Measurements from ENCODE around the gene TPST1. TPM values are rescaled to one million over a fixed set of nuclear protein-coding genes. Genes with fewer than 3 reads are reported as not detected.
"Not testable (repeated sequence)": the region's sequence is repeated elsewhere in the genome, so short reads cannot be mapped to it uniquely, and the experiment has no call there.

TPST1 gene
- total RNA-seq, 1 donor from 2014 or later: 34.0 TPM

DNA sequence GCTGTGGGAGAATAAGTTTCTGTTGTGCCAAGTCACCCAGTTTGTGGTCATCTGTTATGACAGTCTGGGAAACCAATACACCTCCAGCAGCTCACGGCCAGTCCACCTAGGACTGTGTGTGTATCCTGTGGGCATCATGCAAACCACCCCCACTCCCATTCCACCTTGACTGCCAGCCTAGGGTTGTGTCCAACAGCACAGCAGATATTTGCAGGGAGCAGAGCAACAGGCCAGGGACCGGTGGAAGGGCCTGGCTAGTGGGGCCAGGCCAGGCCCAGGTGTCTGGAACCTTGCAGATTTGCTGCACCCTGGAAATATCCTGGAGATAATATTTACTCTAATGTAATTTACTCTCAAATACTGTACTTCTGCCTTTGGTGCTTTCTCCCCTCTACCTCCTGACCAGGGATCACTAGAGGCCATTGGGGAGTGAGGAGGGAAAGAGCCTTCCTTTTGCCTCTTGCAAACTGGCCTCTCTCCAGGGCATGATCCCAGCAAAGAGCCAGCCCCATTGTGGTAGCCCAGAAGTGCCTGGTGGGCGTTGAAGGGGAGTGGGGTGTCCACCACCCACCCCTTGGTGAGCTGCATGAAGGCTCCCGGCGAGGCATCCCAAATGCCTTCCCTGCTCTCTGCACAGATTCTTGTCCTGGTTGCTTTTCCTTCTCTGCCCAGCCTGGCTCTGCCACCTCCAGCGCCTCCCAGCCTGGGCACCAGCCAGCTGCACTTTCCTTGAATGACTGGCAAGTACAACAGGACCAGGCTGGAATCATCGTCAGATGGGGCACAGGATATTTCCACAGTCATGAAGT, 15.2 kb upstream of the TPST1 start:
- no peak for DNase-seq

DNA sequence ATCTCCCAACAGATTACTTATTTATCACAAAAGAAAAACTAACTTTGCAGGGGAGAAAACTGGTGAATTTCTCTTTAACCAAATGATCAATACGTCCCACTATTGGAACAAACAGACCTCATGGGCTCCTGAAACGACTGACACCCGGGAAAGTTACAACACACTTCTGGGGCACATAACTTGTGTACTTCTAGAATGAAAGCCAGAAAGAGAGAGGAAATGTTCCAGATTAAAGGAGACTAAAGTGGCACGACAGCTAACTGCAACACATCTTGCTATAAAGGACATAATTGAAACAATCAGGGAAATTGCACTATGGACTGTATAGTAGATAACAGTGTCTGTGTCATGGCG, 14.7 kb upstream of the TPST1 start:
- no peak for DNase-seq

DNA sequence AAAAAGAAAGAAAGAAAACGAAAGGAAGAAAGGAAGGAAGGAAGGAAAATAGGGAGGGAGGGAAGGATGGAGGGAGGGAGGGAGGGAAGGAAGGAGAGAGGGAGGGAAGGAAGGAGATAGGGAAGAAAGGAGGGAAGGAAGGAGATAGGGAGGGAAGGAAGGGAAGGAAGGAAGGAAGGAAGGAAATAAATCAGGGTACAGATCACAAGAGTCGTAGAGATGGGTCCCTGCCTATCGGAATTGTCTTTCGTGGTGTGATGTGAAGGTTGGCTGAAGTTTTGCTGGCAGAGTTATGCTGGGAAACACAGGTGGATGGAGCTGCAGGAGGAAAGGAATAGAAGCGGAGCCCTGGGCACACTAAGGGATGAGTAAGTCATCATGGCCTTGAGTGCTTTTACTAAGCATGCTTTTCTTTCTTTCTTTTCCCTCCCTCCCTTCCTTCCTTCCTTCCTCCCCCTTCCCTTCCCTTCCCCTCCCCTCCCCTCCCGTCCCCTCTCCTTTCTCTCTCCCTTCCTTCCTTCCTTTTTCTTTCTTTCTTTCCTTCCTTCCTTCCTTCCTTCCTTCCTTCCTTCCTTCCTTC, 11.9 kb upstream of the TPST1 start:
- no peak for DNase-seq

DNA sequence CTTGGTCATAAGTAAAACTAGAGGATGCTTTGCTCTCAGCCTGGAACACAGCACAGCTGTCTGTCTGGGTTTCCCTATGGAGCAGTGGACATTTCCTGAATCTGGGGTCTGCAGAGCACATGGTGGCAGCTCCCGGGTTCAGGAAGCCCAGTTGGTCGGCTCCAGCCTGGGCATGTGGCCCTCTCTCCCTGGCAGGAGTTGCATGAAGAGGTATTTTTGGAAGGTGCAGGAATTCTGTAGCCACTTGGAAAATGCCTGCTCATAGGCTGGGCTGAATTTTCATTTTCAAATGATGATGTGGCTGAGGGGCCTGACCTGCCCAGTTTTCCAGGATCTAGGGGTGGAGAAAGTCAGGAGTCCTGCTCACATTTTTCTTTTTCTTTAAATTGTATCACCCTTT, 6.7 kb upstream of the TPST1 start:
- no peak for DNase-seq

DNA sequence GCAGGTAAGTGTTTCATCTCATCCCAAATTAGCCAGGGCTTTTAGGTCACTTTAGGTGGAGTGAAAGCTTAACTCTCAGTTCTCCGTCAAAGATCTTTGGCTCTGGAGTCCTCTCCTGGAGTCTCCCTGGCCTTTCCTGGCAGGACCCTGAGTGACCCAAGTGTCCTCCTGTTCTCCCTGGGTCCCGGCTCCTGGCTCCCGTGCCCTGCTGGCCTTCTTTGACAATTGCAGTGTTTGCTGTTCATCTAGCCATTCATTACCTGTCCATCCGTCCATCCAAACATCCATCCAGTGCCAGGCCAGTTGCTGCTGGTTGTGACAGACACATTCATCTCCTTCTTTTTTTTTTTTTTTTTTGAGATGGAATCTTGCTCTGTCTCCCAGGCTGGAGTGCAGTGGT, 6.2 kb upstream of the TPST1 start:
- DNase-seq: no peak

DNA sequence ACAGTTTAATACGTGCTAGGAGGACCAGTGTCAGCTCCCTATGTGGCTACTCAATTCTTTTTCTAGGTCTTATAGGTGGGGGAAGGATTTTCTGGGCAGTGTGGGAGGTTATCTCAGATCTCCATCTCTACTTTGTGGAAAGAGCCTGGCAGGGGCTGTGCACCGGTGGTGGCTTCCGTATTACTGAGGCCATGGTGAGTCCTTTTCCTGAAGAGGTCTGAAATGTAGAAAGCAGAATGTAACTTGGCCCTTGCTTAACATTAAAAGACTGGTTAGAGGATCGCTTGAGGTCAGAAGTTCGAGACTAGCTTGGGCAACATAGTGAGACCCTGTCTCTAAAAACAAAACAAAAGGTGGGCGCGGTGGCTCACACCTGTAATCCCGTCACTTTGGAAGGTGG, 2.7 kb upstream of the TPST1 start:
- no peak for DNase-seq

DNA sequence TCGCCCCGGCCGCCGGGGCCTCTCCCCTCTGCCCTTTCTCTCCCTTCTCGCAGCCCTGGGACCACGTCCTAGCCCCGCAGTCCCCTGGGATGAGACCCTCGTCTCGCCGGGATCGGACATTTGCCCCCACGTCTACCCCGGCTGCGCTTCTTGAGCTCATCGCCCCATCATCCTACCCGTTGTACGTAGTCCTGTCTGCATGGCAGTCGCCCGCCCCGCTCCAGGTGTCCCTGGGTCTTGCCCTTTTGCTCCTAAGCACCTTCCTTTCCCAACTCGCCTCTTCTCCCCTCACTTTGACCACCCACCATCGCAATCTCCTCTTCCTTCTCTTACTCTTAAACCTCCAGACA, 582 bp downstream of the TPST1 start:
- DNase-seq: no peak

DNA sequence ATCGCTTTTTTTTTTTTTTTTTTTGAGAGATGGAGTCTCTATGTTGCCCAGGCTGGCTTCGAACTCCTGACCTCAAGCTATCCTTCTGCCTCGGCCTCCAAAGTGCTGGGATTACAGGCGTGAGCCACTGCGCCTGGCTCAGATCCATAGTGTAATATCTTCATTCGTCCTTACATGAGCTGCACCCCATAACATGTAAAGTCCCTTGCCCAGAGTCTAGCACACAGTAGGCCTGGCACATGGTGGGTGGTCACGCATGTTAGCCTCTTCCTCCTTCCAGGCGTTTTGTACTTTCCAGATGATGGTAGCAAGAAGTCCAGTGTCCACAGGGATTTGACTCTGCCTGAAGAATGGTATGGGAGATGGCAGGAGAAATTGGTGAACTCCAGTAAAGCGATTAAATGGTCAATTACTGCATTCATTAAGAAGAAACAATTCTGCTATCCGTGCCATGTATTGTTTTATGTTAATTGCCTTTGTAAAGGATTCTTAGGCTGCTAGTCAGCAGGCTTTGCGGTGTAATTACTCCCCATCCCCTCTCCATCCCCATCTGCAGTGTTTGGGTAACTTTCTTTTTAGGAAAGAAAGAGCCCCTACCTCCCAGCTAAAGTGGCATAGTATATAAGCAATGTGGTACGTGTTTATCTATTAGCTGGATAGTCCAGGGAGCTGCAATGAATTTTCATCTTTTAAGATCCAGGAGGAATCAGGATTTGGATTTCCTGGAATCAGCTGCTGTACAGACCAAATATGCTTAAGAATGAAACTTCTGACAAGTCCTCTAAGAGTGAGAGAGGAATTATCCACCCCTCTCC, 1.2 kb downstream of the TPST1 start:
- no peak for DNase-seq

DNA sequence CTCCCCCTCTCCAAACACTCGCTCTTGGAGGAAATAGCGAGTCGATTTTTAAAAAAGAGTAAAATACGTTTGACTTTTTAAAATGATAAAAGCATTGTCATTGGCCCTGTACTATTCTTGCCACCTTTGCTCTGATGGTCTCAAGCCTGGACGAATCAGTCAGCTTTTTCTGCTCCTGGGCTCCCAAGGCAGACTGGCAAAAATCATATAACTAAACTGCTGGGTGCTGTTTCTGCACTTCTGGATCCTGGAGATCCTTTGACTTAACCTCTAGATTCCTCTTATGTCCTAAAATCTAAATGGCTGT, 1.8 kb downstream of the TPST1 start:
- DNase-seq: no peak

DNA sequence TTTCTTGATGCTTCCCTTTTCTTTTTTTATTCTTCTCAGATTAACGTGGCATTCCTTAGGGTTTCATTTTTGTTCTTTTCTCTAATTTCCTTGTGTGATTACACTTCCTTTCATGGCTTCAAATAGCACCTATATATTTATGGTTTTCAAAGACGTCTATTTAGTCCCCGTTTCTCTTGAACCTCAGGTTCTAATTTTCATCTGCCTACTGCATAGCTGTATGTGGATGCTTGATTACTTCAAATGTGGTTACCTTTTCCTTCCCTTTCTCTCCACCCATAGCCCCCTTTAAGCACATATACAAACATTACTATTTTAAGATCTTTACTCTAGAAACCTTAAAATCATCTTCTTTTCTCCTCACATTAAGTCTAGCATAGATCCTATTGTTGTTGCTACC, 2.4 kb downstream of the TPST1 start:
- DNase-seq: no peak

DNA sequence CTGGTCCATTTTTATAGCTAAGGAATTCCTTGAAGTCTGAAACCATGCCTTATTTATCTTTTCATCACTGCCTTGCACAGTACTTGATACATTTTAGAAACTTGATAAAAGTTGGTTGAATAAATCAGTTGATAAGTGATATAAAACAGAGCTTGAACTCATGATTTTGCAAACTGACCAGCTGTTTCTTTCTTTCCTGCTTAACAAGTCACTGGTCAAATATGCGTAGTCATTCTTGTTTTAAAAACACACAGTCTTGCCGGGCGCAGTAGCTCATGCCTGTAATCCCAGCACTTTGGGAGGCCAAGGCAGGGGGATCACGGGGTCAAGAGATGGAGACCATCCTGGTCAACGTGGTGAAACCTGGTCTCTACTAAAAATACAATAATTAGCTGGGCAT, 6.3 kb downstream of the TPST1 start:
- no peak for DNase-seq

DNA sequence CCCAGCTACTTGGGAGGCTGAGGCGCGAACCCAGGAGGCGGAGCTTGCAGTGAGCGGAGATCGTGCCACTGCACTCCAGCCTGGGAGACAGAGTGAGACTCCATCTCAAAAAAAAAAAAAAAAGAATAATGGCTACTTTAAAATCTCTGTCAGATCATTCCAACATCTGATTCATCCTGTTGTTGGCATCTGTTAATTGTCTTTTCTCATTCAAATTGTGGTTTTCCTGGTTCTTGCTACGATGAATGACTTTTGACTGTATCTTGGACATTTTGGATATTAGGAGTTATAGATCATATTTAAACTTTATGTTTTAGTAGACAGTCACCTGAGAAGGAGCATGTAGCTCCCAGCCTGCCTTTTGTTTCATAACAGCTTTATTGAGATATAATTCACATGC, 8.5 kb downstream of the TPST1 start:
- no peak for DNase-seq

DNA sequence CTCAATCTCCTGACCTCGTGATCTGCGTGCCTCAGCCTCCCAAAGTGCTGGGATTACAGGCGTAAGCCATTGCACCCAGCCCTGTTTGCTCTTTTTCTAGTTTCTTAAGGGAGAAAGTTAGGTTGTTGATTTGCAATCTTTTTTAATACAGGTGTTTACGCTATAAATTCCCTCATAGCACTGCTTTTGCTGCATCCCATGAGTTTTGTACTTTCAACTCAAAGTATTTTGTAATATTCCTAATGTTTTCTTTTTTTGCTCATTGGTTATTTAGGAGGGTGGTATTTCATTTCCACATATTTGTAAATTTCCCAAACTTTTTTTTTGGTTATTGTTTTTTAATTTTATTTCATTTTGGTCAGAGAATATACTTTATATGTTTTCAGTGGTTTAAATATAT, 11.6 kb downstream of the TPST1 start:
- no peak for DNase-seq

DNA sequence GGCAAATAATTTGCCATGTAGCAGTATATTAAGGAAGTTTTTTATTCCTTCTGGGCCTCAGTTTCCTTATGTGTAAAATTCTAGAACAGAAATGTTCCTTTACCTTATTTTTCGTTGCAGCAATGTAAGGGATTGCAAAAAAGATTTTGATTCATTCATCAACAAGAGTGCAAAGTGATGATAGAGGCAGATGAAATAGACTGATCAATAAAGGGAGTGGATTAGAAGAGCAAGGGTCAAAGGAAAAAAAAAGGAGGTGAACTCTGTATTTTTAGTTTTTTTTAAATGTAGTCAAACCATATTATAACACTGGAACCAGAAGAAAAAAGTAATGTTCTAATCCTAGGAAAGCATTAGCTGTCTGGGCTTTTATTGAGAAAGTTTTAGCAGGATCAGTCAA, 14.7 kb downstream of the TPST1 start:
- DNase-seq: no peak

DNA sequence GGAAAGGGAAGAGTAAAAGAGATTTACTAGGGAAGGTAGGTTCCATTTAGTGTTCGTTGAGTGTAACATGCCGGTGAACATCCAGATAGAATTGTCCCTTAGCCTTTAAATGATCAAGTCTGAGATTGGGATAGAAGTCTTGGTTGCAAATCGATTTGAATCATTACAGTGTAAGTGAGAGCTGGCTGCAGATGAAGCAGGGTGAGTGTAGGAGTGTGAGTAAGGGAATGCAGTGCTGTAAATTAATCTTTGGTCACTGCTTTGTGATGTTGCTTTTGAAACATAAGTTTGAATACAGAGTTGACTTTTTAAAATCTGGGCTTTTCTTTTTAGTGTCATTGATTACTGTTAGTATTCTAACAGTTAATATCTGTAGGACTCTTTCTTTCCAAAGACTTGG, 16.3 kb downstream of the TPST1 start:
- no peak for DNase-seq

DNA sequence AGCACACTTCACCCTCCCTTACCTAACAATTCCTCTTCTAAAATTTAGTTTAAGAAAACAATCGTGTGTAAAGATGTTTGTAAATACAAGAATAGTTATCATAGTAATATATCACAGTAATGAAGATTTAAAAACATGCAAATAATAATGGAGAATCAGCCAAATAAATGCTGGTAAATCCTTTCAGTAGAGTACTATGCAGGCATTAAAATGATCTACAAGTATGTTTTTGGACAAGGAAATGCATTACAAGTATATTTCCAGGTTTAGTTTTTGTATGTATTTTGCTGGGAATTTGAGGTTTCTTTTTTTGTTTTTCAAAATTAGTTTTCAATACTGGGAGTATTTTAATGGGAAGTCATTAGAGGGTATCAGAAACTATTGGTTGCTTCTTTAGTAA, 22.7 kb downstream of the TPST1 start:
- DNase-seq: no peak

DNA sequence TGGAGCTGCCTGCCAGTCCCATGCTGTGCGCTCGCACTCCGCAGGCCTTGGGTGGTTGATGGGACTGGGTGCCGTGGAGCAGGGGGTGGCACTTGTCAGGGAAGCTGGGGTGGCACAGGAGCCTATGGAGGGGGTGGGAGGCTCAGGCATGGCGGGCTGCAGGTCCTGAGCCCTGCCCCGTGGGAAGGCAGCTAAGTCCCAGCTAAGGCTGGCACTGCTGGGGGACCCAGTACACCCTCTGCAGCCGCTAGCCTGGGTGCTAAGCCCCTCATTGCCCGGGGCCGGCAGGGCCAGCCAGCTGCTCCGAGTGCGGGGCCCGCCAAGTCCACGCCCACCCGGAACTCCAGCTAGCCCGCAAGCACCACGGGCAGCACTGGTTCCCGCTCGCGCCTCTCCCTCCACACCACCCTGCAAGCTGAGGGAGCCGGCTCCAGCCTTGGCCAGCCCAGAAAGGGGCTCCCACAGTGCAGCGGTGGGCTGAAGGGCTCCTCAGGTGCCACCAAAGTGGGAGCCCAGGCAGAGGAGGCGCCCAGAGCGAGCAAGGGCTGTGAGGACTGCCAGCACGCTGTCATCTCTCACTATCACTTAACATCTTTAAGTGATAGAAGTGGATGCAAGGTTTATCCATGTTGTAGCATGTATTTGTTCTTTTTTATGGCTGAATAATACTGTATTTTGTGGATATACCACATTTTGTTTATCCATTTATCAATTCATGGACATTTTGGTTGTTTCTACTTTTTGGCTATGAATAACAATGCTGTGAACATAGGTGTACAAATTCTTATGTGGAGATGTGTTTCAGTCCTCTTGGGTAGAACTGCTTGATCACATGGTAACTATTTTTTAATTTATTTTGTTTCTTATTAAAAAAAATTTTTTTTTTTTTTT, 26.4 kb downstream of the TPST1 start:
- not testable (repeated sequence) for DNase-seq

DNA sequence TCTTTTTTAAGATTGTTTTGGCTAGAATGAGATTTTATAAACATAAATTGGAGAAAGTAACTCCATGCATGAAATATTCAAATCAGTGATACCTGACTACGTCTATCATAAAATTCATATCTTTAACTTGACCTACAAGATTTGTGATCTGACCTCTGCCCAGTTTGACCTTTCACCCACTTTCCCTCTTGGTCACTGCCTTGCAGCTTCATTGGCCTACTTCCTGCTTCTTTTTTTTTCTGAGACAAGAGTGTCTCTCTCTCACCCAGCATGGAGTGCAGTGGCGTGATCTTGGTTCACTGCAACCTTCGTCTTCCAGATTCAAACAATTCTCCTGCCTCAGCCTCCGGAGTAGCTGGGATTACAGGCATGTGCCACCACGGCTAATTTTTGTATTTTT, 28.5 kb downstream of the TPST1 start:
- DNase-seq: no peak

DNA sequence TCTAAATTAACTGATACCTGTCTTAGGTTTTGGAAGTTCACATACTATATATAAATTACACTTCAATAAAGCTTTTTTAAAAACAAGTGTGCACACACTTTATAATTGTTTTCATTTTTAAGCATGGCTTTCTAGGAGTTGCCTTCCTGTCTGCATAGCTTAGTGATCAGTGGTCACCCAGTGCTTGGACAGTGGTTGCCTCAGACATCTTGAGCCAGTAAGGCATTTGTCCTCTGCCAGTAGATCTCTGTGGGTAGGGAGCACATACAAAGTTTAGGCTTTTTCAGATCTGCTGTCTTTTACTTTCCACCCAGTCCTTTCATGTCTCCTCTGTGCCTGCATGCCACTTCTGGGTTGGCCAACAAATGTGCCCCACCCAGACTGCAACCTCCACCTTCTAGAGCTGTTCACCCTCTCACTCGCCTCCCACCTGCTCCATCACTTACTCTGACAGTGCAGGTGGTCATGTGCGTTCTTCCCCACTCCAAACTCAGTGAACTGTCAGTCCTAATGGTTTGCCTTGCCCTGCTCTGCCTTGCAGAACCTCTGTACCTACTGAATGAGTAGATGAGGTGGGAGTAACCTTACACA, 31.7 kb downstream of the TPST1 start:
- no peak for DNase-seq

DNA sequence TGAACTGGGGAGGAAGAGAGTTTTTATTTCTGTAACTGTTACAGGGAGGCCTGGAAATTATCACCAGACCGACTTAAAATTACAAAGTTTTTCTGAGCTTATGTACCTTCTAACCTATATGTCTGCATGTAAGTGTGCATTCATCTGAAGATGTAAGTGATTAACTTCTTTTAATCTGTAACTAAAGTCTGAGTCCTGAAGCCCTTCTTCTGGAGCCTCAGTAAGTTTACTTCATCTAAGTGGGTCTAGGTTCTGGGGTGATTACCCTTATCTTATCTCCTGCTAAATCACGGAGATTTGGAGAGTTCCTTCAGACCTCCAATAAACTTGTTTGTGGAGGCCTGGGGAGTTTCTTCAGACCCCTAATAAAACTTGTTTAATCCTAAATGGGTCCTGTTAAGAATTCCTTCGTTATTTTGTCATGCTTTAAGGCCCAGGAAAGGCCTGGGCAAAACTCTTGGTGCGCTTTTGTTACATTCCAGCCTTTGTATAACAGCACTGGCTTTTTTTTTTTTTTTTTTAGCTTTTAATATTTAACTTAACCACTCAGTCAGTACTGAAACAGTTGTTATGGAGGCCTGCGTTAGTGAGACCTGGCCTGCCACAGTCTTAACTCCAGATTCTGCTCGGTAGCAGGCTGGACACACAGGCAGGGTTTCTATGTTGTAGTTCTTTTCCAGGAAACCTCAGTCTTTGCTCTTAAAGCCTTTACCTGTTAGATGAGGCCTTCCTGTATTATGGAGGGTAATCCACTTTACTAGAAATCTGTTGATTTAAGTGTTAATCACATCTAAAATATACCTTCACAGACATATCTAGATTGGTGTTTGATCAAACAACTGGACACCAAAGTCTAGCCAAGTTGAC, 33.0 kb downstream of the TPST1 start:
- no peak for DNase-seq

DNA sequence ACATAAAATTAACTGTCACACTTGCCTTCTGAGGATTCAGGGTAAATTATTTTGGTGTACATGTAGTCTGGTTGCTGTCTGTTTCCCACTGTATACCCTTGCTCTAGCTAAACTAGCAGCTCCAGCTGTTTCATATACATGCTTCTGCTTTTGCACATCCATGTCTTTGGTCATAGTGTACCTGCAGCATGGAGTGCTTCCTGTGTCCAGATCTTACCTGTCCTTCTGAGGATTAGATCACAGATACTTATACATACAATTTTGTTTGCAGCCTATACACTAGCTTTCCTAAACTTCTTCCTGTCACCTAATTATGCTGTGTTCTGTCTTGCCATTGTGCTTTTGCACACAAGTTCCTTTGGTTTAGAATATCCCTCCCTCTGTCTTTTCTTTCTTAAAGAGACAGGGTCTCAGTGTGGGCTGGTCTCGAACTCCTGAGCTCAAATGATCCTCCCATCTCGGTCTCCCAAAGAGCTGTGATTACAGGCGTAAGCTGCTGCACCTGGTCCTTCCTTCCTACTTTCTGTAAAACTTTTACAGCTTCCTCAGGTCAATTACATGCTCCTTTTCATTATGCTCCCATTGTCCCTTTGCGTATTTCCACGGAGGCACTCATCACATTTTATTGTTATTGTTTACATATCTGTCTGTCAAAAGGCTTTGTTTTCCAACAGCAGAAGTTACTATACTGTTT, 33.8 kb downstream of the TPST1 start:
- DNase-seq: no peak
